Common myeloid progenitor, CD34-positive (primary cell): ENCODE measurements around the gene PCSK6.
"Not testable (repeated sequence)": the region's sequence is repeated elsewhere in the genome, so short reads cannot be mapped to it uniquely, and the experiment has no call there.

Experiments used
- CTCF ChIA-PET: fragments of 350-600 bp; sonication (Branson Sonifier 250); formaldehyde crosslinking; loops from one replicate; lab custom pipeline; 2021; ENCODE audit warnings: antibody characterized with exemption; lab: Charles Lee
- POLR2A ChIA-PET: fragments of 350-600 bp; sonication (Branson Sonifier 250); formaldehyde crosslinking; loops from one replicate; lab custom pipeline; 2021; ENCODE audit warnings: antibody characterized with exemption; lab: Charles Lee
- DNase-seq, 3 donors: peaks; one replicate each; pipeline versions ENCODE4 v3.0.0 to v3.0.0-alpha.2; 2013
- H3K27ac ChIP-seq, 2 experiments: 1 replicate in 1 of 2; 2 replicates in 1 of 2; pipeline ENCODE4 v1.7.0; 2013; ENCODE audit warnings: inconsistent platforms in 2 of 2, low read length in 2 of 2, mild to moderate bottlenecking in 2 of 2, low read depth in 1 of 2, moderate library complexity in 1 of 2; ENCODE audit not compliant: severe bottlenecking in 2 of 2, insufficient read depth in 1 of 2, poor library complexity in 1 of 2
- H3K27me3 ChIP-seq, 5 experiments: replicated peaks in 2 of 5; 1 replicate in 3 of 5; 2 replicates in 2 of 5; pipeline versions ENCODE4 v1.6.1 to v1.7.0; 2013; ENCODE audit warnings: low read length in 4 of 5, mild to moderate bottlenecking in 2 of 5, moderate library complexity in 2 of 5, inconsistent platforms in 1 of 5; ENCODE audit not compliant: insufficient read depth in 5 of 5, control insufficient read depth in 4 of 5
- H3K36me3 ChIP-seq, 4 experiments: 1 replicate in 2 of 4; 2 replicates in 2 of 4; pipeline versions ENCODE4 v1.6.1 to v1.7.0; 2013; ENCODE audit warnings: low read length in 3 of 4, control low read depth in 1 of 4, mild to moderate bottlenecking in 1 of 4; ENCODE audit not compliant: control insufficient read depth in 4 of 4, insufficient read depth in 4 of 4
- H3K4me1 ChIP-seq, 4 experiments: 1 replicate in 3 of 4; 2 replicates in 1 of 4; pipeline versions ENCODE4 v1.6.1 to v1.7.1; 2013; ENCODE audit warnings: low read length in 3 of 4, mild to moderate bottlenecking in 3 of 4, control low read depth in 1 of 4, inconsistent platforms in 1 of 4, moderate library complexity in 1 of 4; ENCODE audit not compliant: control insufficient read depth in 4 of 4, insufficient read depth in 4 of 4; ENCODE audit errors: control extremely low read depth in 1 of 4
- H3K4me3 ChIP-seq, 7 experiments: 1 replicate in 4 of 7; 2 replicates in 3 of 7; pipeline versions ENCODE4 v1.5.1 to v1.7.0; 2013; ENCODE audit warnings: mild to moderate bottlenecking in 7 of 7, low read length in 6 of 7, moderate library complexity in 6 of 7, inconsistent platforms in 2 of 7, low read depth in 2 of 7, control low read depth in 1 of 7; ENCODE audit not compliant: insufficient read depth in 4 of 7, control insufficient read depth in 1 of 7; ENCODE audit errors: extremely low read depth in 1 of 7
- H3K9me3 ChIP-seq, 5 experiments: 1 replicate in 4 of 5; 2 replicates in 1 of 5; pipeline versions ENCODE4 v1.6.1 to v1.7.1; 2013; ENCODE audit warnings: low read length in 4 of 5, mild to moderate bottlenecking in 2 of 5, inconsistent platforms in 1 of 5, low read depth in 1 of 5, moderate library complexity in 1 of 5; ENCODE audit not compliant: control insufficient read depth in 4 of 5, insufficient read depth in 2 of 5; ENCODE audit errors: control extremely low read depth in 1 of 5
- WGBS: methylation state at CpG from one replicate; pipeline ENCODE4 v1.1.5; 2013; ENCODE audit not compliant: insufficient coverage; 5-methylcytosine and 5-hydroxymethylcytosine counted together

Gene PCSK6

GRCh38 chr15:101376615-101377395 lies 112.7 kb downstream of the PCSK6 start:
- Histone ChIP-seq H3K36me3 (no peaks in the 10 kb centered on the region), H3K27ac (no peak overlapping the region), H3K4me1 (peaks cover 3 to 8% (median 6%) of the 10 kb centered on the region in 4 experiments), H3K4me3 (no peak overlapping the region), H3K27me3 (peaks cover 0 to 18% (median 4%) of the 10 kb centered on the region in 5 experiments), H3K9me3 (no peaks in the 10 kb centered on the region)
- ChIA-PET POLR2A (interaction anchor here (1.0 kb wide), 1 partner anchor 19 kb away, joined by 3 read pairs; no protein-coding TSS in a partner anchor), CTCF (interaction anchor here (0.8 kb wide), 1 partner anchor 125 kb away, joined by 3 read pairs; no protein-coding TSS in a partner anchor)
- DNase-seq, result no peak
- WGBS, result 96% methylated on average over 14 of the region's 14 CpGs

GRCh38 chr15:101375006-101375405 lies 114.5 kb downstream of the PCSK6 start:
- peaks cover 0 to 18% (median 4%) of the 10 kb centered on the region in 5 experiments for H3K27me3 ChIP-seq
- DNase-seq, H3K27ac ChIP-seq, H3K36me3 ChIP-seq, H3K4me3 ChIP-seq, H3K4me1 ChIP-seq, H3K9me3 ChIP-seq: not testable (repeated sequence)
- WGBS, result 100% methylated on average over 5 of the region's 15 CpGs
- ChIA-PET CTCF (interaction anchor here (0.7 to 1.3 kb wide), 3 partner anchors 56 to 127 kb away, joined by 3 read pairs; no protein-coding TSS in a partner anchor), POLR2A (interaction anchor here (0.6 kb wide), 1 partner anchor 55 kb away, joined by 4 read pairs; no protein-coding TSS in a partner anchor)

GRCh38 chr15:101374326-101374725 lies 115.2 kb downstream of the PCSK6 start:
- Histone ChIP-seq H3K27ac (no peak overlapping the region), H3K27me3 (peaks cover 0 to 18% (median 2%) of the 10 kb centered on the region in 5 experiments), H3K4me3 (no peak overlapping the region), H3K36me3 (no peaks in the 10 kb centered on the region), H3K9me3 (no peaks in the 10 kb centered on the region), H3K4me1 (peaks cover 3 to 8% (median 6%) of the 10 kb centered on the region in 4 experiments)
- CTCF ChIA-PET, result interaction anchor here (1.1 kb wide), 2 partner anchors 28 to 55 kb away, joined by 3 read pairs; no protein-coding TSS in a partner anchor
- POLR2A ChIA-PET, result no interaction called here
- DNase-seq, result no peak
- WGBS, result 95% methylated on average over 6 of the region's 6 CpGs

- POLR2A ChIA-PET, result no interaction called here
Observed at GRCh38 chr15:101373577-101373976, 115.9 kb downstream of the PCSK6 start.

GRCh38 chr15:101372960-101373525 lies 116.5 kb downstream of the PCSK6 start:
- ChIA-PET POLR2A (interaction anchor here (0.7 kb wide), 1 partner anchor 120 kb away, joined by 4 read pairs; no protein-coding TSS in a partner anchor), CTCF (no interaction called here)
- H3K36me3 ChIP-seq, result no peaks in the 10 kb centered on the region
- no peak overlapping the region for H3K27ac ChIP-seq
- H3K4me3 ChIP-seq, result peak overlapping the region in 1 of 7 experiments; percentile 9
- peak in 2 of 3 donors; percentile 28 to 40 for DNase-seq
- peaks cover 3 to 8% (median 6%) of the 10 kb centered on the region in 4 experiments for H3K4me1 ChIP-seq
- whole genome bisulfite sequencing, result 15% methylated on average over 6 of the region's 11 CpGs
- peaks cover 0 to 18% (median 2%) of the 10 kb centered on the region in 5 experiments for H3K27me3 ChIP-seq
- no peaks in the 10 kb centered on the region for H3K9me3 ChIP-seq

More at GRCh38 chr15:101373577-101373976, 115.9 kb downstream of the PCSK6 start:
- CTCF ChIA-PET, result interaction anchor here (1.1 kb wide), 1 partner anchor 27 kb away, joined by 3 read pairs; no protein-coding TSS in a partner anchor
- WGBS, result no CpG with 5 or more reads among the region's 3 CpGs
- H3K36me3 ChIP-seq, result no peaks in the 10 kb centered on the region
- H3K4me3 ChIP-seq, result peak overlapping the region in 1 of 7 experiments; percentile 9
- peaks cover 0 to 18% (median 2%) of the 10 kb centered on the region in 5 experiments for H3K27me3 ChIP-seq
- peak in 2 of 3 donors; percentile 58 to 59 for DNase-seq
- H3K27ac ChIP-seq, result no peak overlapping the region
- peaks cover 3 to 8% (median 6%) of the 10 kb centered on the region in 4 experiments for H3K4me1 ChIP-seq
- no peaks in the 10 kb centered on the region for H3K9me3 ChIP-seq

GRCh38 chr15:101372149-101372577 lies 117.3 kb downstream of the PCSK6 start:
- ChIA-PET CTCF (interaction anchor here (0.8 to 1.4 kb wide), 2 partner anchors 11 to 17 kb away, joined by 3 read pairs; no protein-coding TSS in a partner anchor), POLR2A (interaction anchor here (0.7 kb wide), 1 partner anchor 121 kb away, joined by 4 read pairs; no protein-coding TSS in a partner anchor)
- 99% methylated on average over 10 of the region's 13 CpGs for WGBS
- Histone ChIP-seq H3K27ac (no peak overlapping the region), H3K27me3 (peaks cover 0 to 18% (median 2%) of the 10 kb centered on the region in 5 experiments), H3K9me3 (no peaks in the 10 kb centered on the region), H3K4me3 (no peak overlapping the region), H3K36me3 (no peaks in the 10 kb centered on the region), H3K4me1 (peaks cover 3 to 8% (median 6%) of the 10 kb centered on the region in 4 experiments)
- no peak for DNase-seq
